Stimulated activated CD8-positive, alpha-beta memory T cell treated with anti-CD3 and anti-CD28 coated beads, Interleukin-12 subunit alpha, Interleukin-12 subunit beta, amount 100 ng/mL, for 4 hours (primary cell): ENCODE measurements around the gene LRMDA.
"Not testable (repeated sequence)": the region's sequence is repeated elsewhere in the genome, so short reads cannot be mapped to it uniquely, and the experiment has no call there.

Experiments
- DNase-seq: peaks from one replicate; pipeline ENCODE4 v3.0.0-alpha.2; 2020; ENCODE audit warnings: low read depth

Gene LRMDA

DNA sequence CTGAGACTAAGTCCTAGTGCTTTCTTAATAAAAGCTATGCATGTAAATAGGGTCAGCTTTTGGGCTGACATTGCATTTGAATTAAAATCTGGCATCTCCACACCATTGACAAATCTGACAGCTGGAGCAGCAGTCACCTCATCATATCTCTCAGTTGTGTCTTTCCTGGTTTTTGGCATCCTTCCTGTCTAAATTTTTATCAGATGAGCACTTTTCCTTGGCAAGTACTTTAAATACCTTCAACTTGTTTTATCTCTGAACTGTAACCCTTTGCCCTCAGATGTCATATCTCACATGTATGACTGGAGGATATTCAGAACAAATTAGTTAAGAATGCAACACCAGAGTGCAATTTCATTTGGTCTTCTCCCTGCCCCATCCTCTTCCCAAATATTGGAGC lies 1066.2 kb downstream of the LRMDA start:
- no peak for DNase-seq

DNA sequence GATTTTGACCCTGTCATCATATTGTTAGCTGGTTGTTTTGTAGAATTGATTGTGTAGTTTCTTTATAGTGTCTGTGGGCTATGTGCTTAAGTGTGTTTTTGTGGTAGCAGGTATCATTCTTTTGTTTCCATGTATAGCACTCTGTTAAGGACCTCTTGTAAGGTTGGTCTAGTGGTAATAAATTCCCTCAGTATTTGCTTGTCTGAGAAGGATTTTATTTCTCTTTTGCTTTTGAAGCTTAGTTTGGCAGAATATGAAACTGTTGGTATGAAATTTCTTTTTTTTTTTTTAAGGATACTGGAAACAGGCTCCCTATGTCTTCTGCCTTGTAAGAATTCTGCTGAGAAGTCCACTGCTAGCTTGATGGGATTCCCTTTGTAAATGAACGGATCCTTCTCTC lies 1073.4 kb downstream of the LRMDA start:
- no peak for DNase-seq

DNA sequence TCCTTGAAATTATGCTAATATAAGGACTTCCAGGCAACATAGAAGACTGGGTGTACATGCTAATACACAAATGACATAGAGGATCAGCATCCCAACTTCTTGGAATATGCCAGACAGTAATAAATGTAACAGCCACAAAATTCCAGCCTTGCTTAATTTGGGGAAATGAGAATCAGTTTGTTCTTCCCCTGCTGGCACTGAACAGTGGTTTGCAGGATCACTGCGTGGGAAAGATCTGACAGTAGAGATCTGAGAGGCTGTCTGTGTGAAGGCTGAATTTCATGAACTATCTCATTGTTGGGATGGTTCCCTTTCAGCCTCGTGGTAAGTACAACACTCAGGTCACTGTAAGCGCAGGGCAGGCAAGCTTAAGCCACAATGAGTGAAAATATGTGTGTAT lies 1078.0 kb downstream of the LRMDA start:
- DNase-seq = no peak

DNA sequence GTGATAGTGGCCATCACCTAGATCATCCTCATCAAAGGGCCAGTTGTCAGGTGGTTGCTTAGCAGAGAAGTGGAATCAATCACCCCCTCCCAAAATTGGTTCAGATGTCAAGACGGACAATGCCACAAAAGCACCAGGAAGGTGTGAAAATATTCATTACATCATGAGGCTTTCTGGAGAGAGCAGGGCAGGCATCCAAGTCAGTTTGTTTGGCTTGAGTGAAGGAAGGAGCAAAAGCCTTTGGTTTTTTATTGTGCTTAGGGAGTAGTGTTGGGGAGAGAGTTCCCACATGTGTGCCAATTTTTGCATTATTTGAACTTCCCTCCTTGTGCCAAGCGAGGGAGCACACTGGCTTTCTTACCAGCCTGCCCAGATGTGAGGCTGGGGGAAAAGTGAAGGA lies 1082.9 kb downstream of the LRMDA start:
- DNase-seq = no peak

DNA sequence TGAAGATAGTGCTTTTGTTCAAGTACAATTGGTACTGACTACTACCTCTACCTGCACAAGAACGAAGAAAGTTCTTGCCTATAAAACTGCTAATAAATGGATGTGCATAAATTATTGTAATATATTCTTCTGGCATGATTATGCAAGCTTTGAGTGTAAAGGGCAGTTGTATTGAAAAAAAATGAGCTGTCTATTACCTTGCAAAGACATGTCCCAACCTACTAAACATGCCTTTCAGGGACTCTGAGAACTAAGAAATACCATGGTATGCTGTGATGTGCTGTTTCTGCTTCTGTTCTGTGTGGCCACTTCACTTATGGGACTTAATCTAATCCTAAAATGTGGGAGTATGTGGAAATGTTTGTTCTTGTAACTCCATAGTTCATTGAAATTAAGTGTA lies 1083.4 kb downstream of the LRMDA start:
- no peak for DNase-seq

DNA sequence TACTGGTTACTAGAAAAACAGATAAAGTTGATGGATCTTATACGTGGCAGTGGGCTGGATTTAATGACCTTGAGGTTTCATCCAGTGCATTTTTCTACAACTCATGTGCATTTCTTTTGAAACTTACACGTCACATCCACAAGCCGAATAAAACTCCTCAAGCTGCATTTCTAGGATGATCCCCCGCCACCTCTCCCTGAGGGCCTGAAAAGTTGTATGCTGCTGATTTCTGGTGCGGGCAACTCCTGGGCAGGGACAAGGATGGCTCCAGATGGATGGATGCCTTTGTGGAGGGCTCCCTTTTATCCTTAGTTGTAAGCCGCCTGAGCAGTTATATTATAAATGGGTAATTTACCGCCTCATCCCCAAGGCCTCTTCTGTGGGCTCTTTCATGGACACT lies 1091.1 kb downstream of the LRMDA start:
- DNase-seq = no peak

DNA sequence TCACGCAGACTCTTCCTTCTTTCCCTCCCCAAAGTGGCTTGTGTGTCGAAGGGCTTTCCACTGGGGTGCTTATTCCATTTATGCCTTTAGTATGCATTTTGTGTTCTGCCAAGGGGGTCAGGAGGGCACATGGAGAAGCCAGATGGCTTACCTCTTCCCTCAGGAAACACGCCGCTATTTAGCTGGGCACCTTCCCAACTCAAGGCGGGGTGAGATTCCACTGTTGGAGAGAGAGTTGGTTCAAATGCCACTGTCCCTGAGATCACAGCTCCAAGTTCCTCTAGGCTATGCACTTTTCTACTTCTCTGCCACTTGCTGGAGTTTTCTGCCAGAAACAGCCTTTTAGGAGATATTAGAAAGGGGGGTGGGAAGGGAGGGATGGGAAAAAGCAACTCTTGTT lies 1091.8 kb downstream of the LRMDA start:
- DNase-seq = no peak

DNA sequence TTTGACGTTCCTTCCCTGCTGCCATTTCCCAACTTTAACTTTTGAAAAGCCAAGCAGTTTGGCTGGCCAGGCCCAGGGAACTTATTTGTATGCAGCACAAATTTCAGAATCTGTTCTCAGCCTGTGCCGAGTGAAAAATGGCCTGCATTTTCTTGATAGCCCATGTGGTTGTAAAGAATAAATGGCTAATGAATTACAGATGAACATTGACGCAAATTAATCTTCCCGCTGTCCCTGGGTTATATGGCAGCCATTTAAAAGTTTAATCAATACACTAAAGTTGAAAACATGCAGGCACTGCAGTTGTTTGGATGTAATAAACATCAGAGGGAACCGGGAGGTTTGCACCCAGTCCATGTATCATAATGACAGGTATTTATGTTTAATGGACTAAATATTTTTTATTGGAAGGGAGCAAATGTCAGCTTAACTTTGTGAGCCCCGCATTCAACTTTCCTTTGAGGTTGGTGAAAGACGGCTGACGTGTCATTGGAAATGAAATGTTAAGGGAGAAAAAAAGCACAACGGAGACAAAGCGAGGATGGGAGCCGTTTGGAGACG lies 1092.4 kb downstream of the LRMDA start:
- DNase-seq = no peak

DNA sequence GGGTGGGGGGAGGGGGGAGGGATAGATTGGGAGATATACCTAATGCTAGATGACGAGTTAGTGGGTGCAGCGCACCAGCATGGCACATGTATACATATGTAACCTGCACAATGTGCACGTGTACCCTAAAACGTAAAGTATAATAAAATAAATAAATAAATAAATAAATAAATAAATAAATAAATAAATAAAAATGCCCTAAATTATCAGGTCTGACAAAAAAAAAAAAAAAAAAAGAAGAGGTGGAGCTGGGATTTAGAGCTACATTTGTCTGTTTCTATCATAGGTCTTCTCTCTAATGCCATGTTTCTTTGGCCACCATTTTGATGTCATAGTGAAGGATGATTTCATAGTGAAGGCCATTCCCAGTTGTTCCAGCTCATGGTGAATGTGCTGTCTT lies 1095.4 kb downstream of the LRMDA start:
- not testable (repeated sequence) for DNase-seq

DNA sequence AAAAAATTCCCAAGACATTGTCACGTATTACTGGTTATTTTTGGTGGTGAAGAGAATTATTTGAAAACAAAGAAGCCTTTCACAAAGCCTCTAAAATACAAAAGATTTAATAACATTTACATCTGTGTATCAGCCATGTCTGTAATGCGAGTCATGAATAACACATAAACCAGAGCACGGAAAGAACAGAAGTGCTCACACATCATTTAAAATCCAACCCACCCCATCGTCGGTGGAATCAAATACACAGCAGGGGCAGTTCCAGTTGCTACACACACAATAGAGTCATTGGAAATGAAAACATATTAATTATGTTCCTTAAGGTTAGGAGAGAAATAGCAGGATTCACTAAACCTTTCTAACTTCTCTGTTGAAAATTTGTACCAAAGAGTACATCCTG lies 1108.9 kb downstream of the LRMDA start:
- no peak for DNase-seq

DNA sequence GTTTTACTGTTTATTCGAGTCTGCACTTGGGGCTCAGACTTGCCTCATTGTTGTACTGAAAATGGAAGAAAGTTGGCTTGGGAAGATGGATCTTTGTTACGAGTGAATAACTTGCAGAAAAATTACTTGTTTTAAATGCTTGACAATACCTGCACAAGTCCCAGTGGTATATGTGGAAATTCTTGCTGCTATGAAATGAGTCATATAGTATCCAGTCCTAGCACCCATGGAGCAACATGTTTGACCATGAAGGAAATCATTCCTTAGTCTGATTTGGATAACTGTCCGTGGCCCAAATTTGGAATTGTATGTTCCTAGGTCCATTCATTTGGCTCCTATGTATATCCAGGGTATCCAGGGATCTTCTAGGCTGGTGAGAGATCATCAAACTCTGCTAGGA lies 1109.4 kb downstream of the LRMDA start:
- DNase-seq = no peak

DNA sequence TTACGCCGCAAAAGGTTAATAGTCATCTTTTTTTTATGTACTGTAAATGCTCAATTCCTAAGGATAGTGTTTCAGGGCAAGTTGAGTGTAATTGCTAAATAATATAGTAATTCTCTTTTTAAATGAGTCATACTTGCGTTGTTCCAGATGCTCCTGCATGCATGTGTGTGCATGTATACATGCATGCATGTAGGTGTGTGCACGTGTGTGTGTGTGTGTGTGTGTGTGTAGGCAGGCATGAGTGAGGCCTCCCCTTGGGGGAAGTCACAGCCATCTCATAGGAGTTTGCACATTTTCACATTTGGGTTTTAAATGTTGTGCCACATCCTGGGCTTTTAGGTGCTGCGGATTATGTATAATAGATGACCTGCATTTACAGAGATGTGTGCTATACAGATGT lies 1110.4 kb downstream of the LRMDA start:
- DNase-seq = no peak

DNA sequence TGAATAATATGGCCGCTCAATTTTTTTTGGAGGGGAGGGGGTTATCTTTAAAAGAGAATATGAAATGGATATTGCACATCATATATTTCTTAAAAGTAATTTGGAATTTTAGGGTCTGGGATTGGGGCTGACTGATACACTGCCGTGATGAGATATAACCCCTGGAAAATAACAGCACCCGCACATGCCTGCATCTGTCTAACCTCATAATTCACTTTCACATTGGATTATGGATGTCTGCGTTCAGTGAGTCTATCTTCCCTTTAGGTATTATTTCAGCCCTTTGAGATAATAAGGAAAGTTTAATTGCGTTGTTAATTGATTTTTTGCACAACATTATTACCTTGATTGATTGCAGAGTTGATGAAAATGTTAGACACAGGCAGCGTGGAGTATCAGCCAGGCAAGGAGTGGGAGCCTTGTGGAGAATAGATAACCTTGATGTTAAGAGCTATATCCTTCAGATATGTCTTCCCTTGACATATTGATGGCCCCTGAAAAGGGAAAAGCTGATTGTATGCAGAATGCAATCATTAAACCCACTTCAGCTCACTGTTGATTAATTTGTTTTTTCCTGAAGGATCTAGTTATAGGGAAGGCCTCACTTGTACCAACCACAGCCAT lies 1111.0 kb downstream of the LRMDA start:
- DNase-seq = no peak

DNA sequence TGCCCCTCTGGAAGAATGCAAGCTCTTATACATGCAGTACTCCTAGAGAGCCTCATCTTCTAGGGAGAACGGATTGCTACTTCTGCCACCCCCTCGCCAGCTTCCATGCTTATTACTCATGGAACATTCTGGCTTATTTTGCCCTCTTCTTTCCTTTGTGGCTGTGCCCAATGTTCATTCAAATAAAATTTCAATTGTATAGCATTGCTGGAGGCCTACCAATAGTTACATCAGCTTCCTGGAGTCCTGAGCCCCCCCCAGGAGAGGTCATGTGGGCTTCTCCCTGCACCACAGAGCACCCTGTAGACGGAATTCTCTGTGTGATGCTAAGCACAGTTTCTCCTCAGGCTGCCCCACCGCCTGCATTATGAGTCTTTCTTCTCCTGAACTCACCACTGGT lies 1112.2 kb downstream of the LRMDA start:
- no peak for DNase-seq

DNA sequence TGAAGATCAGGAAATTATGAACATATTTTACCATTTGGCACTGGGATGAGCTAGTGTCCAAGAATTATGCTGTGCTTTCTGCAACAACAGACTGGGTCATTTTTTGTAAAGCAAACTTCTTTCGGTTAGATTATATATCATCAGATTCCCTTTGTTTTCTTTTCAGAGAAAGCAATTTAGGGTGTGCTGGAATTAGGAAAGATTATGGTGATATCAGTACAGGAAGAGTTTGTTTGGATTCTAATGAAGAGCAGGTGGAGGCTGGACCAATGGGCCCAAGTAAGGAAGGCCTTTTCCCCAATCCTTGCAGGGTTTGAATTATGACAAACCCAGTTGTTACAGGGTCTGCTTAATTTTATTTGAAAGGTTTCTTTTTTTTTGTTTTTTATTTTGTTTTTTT lies 1113.4 kb downstream of the LRMDA start:
- no peak for DNase-seq

DNA sequence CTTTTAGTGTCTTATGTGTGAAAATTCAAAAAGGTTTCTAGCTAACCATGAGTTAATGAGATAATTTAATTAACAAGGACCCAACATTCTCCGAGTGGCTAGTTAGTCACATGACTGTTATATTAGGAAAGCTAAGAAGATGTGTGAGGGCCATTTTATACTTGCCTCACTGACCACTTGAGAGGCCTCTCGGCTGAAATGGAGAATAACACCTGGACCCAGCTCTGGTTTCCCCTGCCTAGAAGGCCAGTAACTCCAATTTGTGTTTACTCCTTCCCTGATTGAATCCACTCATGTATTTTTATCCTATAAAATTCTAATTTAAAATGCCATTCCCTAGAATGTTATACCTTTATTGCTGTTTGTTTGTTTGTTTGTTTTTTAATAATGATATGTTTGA lies 1115.0 kb downstream of the LRMDA start:
- DNase-seq = no peak

DNA sequence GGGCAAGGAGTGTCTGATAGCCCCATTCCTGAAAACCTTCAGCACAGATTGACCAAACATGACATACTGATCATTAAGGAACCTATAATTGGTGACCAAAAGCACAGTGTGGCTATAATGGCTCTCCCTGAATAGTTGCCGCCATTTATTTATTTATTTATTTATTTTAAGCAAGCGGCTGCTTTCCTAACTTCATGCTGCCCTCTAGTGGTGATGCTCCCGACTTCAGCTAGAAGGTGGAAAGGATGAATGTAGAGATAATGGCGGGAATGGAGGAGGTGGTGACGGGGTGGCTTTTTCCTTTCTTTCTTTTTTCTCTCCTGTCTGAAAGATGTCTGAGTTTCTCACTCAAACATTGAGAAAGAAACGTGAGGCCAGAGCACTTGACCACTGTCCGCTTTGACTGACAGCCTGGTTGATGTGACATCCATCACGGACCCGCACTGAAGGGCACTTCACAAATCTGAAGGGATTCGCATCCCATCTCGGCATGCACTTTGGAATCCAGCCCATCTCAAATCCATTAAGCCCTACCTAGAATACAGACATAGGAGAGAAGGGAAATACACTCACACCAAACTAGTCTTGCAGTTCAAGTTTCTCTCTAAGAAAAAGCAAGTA lies 1116.0 kb downstream of the LRMDA start:
- no peak for DNase-seq

DNA sequence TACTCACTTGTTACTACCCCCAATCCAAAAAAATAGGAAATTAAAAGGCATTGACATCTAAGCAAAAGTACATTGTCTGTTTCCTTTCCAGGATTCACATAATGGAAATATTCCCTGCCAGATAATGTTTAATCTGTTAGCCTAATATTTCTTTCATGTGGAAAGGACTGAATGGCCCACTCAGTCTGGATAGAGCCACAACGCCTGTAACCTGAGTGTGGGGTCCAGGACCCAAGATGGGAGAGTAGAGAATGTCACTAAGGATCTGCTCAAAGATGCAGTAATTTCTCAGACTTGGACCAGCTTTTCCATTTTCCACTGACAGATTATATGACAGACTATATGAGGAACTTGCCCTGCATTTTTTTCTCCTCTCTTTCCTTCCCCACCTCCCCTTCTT lies 1117.3 kb downstream of the LRMDA start:
- no peak for DNase-seq

DNA sequence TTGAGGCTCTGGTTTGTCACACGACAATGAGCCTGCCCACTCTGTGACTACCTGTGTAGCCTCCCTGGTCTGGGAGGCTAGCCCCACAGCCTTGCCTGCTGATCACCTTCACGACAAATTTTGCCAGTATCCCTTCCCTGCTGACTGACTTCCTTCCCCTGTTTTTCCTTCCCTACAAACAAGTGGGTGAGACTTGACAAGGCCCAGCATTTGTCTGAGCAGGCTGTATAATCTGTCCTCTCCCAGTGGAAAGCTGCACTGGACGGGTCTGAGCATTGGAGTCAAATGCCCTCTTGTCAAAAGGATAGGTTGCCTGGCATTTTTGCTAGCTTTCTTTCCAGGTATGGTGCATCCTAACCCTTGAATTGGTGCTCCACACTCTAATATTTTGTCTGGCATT lies 1117.7 kb downstream of the LRMDA start:
- no peak for DNase-seq

DNA sequence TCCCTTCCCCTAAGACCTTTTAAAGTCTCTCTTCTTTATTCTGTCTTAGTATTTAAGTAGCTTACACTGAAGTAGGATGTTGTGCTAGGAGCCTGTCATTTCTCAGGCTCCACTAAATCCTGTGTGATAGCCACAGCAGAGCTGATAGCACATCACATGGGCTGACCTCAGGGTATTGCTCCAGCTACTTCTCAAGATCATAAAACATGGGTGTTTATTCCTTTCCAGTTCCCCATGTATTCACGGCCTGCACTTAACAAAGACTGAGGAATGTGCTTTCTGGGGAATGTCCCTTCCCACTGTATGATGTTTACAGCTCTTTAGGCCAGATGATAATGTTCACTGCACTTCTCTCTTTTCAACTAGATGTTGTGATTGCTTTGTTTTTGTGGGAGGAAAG lies 1119.4 kb downstream of the LRMDA start:
- DNase-seq = no peak

DNA sequence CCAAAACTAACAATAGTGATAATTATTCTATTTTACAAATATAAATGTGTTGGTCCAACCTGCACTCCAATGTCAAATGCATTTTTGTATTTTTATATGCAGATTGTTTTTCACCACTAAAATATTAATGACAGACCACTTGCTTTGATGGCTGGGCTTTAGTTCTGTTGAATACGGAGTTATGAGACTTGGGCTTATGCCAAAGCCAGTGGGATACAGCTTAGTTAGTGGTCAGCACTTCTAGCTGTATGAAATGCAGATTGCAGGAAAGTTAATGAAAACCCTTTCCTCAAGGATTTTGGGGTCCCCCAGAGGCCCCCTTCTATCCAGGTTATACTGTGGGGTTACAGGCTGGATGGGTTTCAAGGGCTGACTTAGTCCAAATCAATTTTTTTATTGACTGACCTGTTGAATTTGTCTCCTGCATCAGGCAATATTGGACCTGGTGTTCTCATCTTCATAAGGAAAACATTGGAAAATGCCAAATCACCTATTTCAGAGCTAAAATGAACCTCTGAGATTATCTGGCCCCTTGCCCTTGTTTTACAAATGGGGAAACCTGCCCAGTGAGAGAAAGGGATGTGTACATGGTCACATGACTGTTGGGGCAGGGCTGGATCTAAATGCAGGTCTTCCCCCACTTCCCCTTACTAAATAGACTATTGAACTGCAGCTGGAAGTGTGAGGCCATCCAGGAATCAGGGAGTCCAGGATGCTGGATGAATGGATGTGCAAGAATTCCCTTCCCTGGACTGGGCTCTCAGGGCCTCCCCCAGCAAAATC lies 1120.9 kb downstream of the LRMDA start:
- no peak for DNase-seq

DNA sequence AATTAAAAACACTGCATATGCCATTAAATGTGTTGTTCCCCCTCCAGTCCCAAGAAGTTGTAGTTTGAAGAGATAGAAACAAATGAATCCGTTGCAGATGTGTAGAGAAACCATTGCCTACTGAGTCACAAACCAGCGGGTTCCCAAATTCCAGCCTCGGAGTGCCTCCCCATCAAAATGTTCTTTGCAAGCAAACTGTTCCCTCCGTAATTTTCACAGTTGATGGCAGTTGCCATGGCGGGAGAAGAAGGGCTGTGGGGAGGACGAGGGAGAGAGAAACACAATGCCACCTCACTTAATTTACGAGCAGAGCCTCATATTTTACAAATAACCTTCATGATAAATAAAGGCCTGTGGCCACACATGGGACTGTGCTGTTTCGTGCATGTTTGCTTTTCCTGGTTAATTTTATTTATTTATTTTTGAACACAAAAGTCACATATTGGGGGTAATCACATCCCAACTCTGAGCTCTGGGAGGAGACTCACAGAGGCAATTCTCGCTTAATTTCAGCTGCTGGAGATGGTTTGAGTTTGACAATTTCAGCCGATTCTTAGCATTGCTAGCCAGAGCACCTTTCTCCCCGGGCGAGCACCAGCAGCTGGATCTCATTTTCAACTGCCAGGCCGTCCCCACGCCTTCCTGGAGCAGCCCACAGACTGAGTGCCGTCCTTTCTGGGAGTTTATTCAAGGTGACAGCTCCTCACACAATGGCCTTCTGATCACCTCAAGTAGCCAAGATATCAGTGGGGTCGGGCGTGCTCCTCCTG lies 1122.0 kb downstream of the LRMDA start:
- no peak for DNase-seq

DNA sequence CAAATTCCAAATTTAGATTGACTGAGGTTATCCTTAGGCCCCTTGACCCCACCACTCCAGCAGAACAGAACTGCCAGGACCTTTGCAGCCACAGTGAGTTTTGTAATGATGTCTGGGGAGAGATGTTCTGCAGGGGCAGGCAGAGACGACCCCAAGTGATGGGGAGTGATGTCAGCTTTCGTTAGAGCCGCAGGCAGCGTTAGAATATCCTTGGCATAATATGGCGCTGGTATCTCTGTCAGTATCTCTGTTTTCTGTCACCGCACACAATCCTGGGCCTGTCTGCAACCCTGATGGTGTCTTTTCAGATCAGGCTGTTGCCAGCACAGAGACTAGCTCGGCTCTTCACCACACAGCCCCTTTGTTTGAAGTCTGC lies 1122.6 kb downstream of the LRMDA start:
- DNase-seq = no peak
